SK-N-SH (cell line): Measurements from ENCODE around the gene COL5A2. TPM values are rescaled to one million over a fixed set of nuclear protein-coding genes. Genes with fewer than 3 reads are reported as not detected.

Source experiments
- CTCF ChIA-PET: fragments of 300-600, 350-600 bp; formaldehyde crosslinking; extraction: SDS; loops from one replicate; lab custom pipeline; 2021; lab: Yijun Ruan, JAX
- POLR2A ChIA-PET: fragments of 350-600 bp; sonication (Branson Sonifier 250); formaldehyde crosslinking; extraction: SDS; loops from one replicate; lab custom pipeline; 2020; ENCODE audit warnings: antibody characterized with exemption, inconsistent platforms; lab: Yijun Ruan, JAX
- DNase-seq: peaks from one replicate; pipeline ENCODE4 v3.0.0; 2012
- H2AFZ ChIP-seq: fragments of 200-600 bp; sonication (generic); 2 replicates; pipeline ENCODE4 v1.8.1; 2016; ENCODE audit warnings: antibody characterized with exemption, mild to moderate bottlenecking, low read depth
- H3F3A ChIP-seq: fragments of 200-600 bp; sonication (generic); replicated peaks from 2 replicates; pipeline ENCODE3; 2016; ENCODE audit warnings: antibody characterized with exemption, mild to moderate bottlenecking; ENCODE audit not compliant: insufficient read depth
- H3K27ac ChIP-seq, 2 experiments: fragments of 200-500 bp in 1 of 2; fragments of 200-600 bp in 1 of 2; sonication (Bioruptor generic) in 1 of 2; sonication (generic), shearing (Covaris generic) in 1 of 2; 2 replicates each; pipeline versions ENCODE4 v1.5.1 to v1.6.1; 2014 to 2016; ENCODE audit warnings: low read depth in 2 of 2, inconsistent platforms in 1 of 2, low read length in 1 of 2, mild to moderate bottlenecking in 1 of 2, mixed read lengths in 1 of 2
- H3K27me3 ChIP-seq: fragments of 200-600 bp; sonication (generic), shearing (Covaris generic); 2 replicates; pipeline ENCODE4 v1.6.1; 2016; ENCODE audit warnings: mixed run types; ENCODE audit not compliant: insufficient read depth
- H3K36me3 ChIP-seq, 2 experiments: fragments of 200-500 bp in 1 of 2; fragments of 200-600 bp in 1 of 2; sonication (Bioruptor generic) in 1 of 2; sonication (generic) in 1 of 2; replicated peaks in 1 of 2; 2 replicates each; pipeline versions ENCODE3 to v1.5.1; 2014 to 2016; ENCODE audit warnings: low read length in 1 of 2, mild to moderate bottlenecking in 1 of 2; ENCODE audit not compliant: insufficient read depth in 2 of 2, control insufficient read depth in 1 of 2
- H3K4me1 ChIP-seq, 2 experiments: fragments of 200-500 bp in 1 of 2; fragments of 200-600 bp in 1 of 2; sonication (Bioruptor generic) in 1 of 2; sonication (generic), shearing (Covaris generic) in 1 of 2; 2 replicates each; pipeline versions ENCODE4 v1.5.1 to v1.6.1; 2014 to 2016; ENCODE audit warnings: low read depth in 1 of 2, low read length in 1 of 2, mixed run types in 1 of 2; ENCODE audit not compliant: insufficient read depth in 2 of 2, control insufficient read depth in 1 of 2
- H3K4me2 ChIP-seq: fragments of 200-600 bp; sonication (generic), shearing (Covaris generic); 2 replicates; pipeline ENCODE4 v1.6.1; 2017; ENCODE audit warnings: mixed run types
- H3K4me3 ChIP-seq, 2 experiments: fragments of 200-500 bp in 1 of 2; fragments of 200-600 bp in 1 of 2; sonication (Bioruptor generic) in 1 of 2; sonication (generic), shearing (Covaris generic) in 1 of 2; 2 replicates each; pipeline versions ENCODE4 v1.5.1 to v1.8.1; 2014 to 2016; ENCODE audit warnings: low read depth in 2 of 2, inconsistent platforms in 1 of 2, low read length in 1 of 2, mild to moderate bottlenecking in 1 of 2, mixed read lengths in 1 of 2, moderate library complexity in 1 of 2
- H3K79me2 ChIP-seq: fragments of 200-600 bp; sonication (generic); 2 replicates; pipeline ENCODE4 v1.8.1; 2017; ENCODE audit warnings: mild to moderate bottlenecking; ENCODE audit not compliant: insufficient read depth
- H3K9ac ChIP-seq: fragments of 200-600 bp; sonication (generic); 2 replicates; pipeline ENCODE4 v1.6.1; 2017; ENCODE audit warnings: mixed run types
- H3K9me2 ChIP-seq: fragments of 200-600 bp; sonication (generic); 2 replicates; pipeline ENCODE4 v1.6.1; 2017; ENCODE audit warnings: mixed run types
- H3K9me3 ChIP-seq: fragments of 200-600 bp; sonication (generic); 2 replicates; pipeline ENCODE4 v1.6.1; 2017; ENCODE audit warnings: mixed run types, mild to moderate bottlenecking, moderate library complexity
- H4K20me1 ChIP-seq: fragments of 200-600 bp; sonication (generic); 2 replicates; pipeline ENCODE4 v1.6.1; 2017; ENCODE audit warnings: mild to moderate bottlenecking, mixed run types; ENCODE audit not compliant: insufficient read depth
- ELF1 ChIP-seq: IDR thresholded peaks from 2 replicates; pipeline ENCODE4 v1.4.0; 2012
- EP300 ChIP-seq, 2 experiments: IDR thresholded peaks; 2 replicates each; pipeline versions ENCODE4 v1.4.0 to v1.6.1; 2012; ENCODE audit warnings: borderline replicate concordance in 1 of 2, low read depth in 1 of 2, low read length in 1 of 2
- EZH2phosphoT487 ChIP-seq: fragments of 200-600 bp; sonication (generic); IDR thresholded peaks from 2 replicates; pipeline ENCODE4 v1.6.1; 2017; ENCODE audit warnings: low read depth, mixed run types, mild to moderate bottlenecking, antibody characterized with exemption, moderate library complexity, borderline replicate concordance
- MAX ChIP-seq: IDR thresholded peaks from 2 replicates; pipeline ENCODE4 v1.4.0; 2012; ENCODE audit warnings: low read depth
- MXI1 ChIP-seq: IDR thresholded peaks from 2 replicates; pipeline ENCODE4 v1.6.1; 2012; ENCODE audit warnings: mild to moderate bottlenecking, low read depth, low read length, improper control_type of control experiment
- POLR2AphosphoS5 ChIP-seq: IDR thresholded peaks from 2 replicates; pipeline ENCODE4 v1.6.1; 2012; ENCODE audit warnings: low read depth, low read length
- REST ChIP-seq: IDR thresholded peaks from 2 replicates; pipeline ENCODE4 v1.6.1; 2012; ENCODE audit warnings: mild to moderate bottlenecking, low read depth, low read length, moderate library complexity
- RXRA ChIP-seq: IDR thresholded peaks from 2 replicates; pipeline ENCODE4 v1.4.0; 2012; ENCODE audit warnings: low read depth, mild to moderate bottlenecking, borderline replicate concordance
- TCF12 ChIP-seq: IDR thresholded peaks from 2 replicates; pipeline ENCODE4 v1.4.0; 2012
- USF2 ChIP-seq: fragments of 150-350 bp; IDR thresholded peaks from 2 replicates; pipeline ENCODE4 v1.6.1; 2017; ENCODE audit warnings: antibody characterized with exemption, low read length, low read depth, borderline replicate concordance
- YY1 ChIP-seq: IDR thresholded peaks from 2 replicates; pipeline ENCODE4 v1.4.0; 2012; ENCODE audit warnings: low read depth, mild to moderate bottlenecking
- WGBS: methylation state at CpG from one replicate; pipeline ENCODE4 v1.1.6; 2017; ENCODE audit warnings: low lambda C conversion rate; 5-methylcytosine and 5-hydroxymethylcytosine counted together
- polyA plus RNA-seq, 3 experiments: library from polyadenylated mRNA; depleted of rRNA; stranded (reverse); fragments of >200 nt; gene quantifications; 2 replicates each; pipeline ENCODE4 v1.2.3, GENCODE V29; 2012

The COL5A2 gene
- polyA plus RNA-seq, 1 of the 3 experiments (the other 2 are of a cell fraction) = 20.4 TPM

- POLR2A ChIA-PET = no interaction called here
These were observed 86.6 kb downstream of the COL5A2 start for GRCh38 chr2:189092936-189093335.

DNA sequence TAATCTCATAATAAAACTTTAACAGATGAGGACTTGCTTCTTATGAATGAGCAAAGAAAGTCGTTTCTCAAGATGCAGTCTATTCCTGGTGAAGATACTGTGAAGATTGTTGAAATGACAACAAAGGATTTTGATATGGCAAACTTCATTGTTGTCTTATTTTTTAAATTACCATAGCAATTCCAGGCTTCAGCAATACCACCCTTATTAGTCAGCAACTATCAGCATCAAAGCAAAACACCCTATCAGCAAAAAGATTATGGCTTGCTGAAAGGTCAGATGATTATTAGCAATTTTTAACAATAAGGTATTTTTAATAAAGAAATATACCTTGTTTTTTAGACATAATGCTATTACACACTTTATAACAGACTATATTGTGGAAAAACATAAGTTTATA, 88.3 kb downstream of the COL5A2 start:
- ChIA-PET CTCF (no interaction called here), POLR2A (no interaction called here)
- H3K27ac ChIP-seq = peak overlapping the region in 1 of 2 experiments; percentile 80; a peak in 2 of 4 replicates
- no peaks in the 10 kb centered on the region for H3K9me2 ChIP-seq
- 91% methylated on average over 1 of the region's 1 CpG for WGBS
- no peak for DNase-seq
- H2AFZ ChIP-seq = no peak overlapping the region
- H3K4me2 ChIP-seq = no peak overlapping the region
- no peak overlapping the region for H3K4me3 ChIP-seq
- H3K79me2 ChIP-seq = no peaks in the 10 kb centered on the region
- H3F3A ChIP-seq = peaks cover 37% of the 10 kb centered on the region
- H4K20me1 ChIP-seq = no peaks in the 10 kb centered on the region
- no peak for TF ChIP-seq USF2
- TF ChIP-seq EP300 (IDR thresholded peaks at IDR 0.05; ENCODE audit: borderline replicate concordance in 1 of 2, low read depth in 1 of 2, low read length in 1 of 2) = no peak
- no peak for TF ChIP-seq EZH2phosphoT487
- no peak for TF ChIP-seq TCF12
- no peak for TF ChIP-seq POLR2AphosphoS5
- TF ChIP-seq REST = no peak
- TF ChIP-seq MAX = no peak
- no peak for TF ChIP-seq RXRA
- no peaks in the 10 kb centered on the region for H3K27me3 ChIP-seq
- H3K4me1 ChIP-seq = peaks cover 6 to 11% of the 10 kb centered on the region in 2 experiments
- H3K36me3 ChIP-seq = peaks cover 3 to 4% of the 10 kb centered on the region in 2 experiments
- H3K9ac ChIP-seq = no peak overlapping the region; the same call in 1 of the 2 replicates
- no peaks in the 10 kb centered on the region for H3K9me3 ChIP-seq

More at GRCh38 chr2:189092936-189093335, 86.6 kb downstream of the COL5A2 start:
- peak overlapping the region; percentile 48; the same call in 1 of the 2 replicates for H2AFZ ChIP-seq
- H3K79me2 ChIP-seq = no peaks in the 10 kb centered on the region
- H3K9ac ChIP-seq = peak overlapping the region; percentile 32; the same call in 1 of the 2 replicates
- no peaks in the 10 kb centered on the region for H4K20me1 ChIP-seq
- peaks cover 37% of the 10 kb centered on the region for H3F3A ChIP-seq
- no peaks in the 10 kb centered on the region for H3K27me3 ChIP-seq
- TF ChIP-seq USF2 (no peak), TCF12 (no peak), EP300 (IDR thresholded peaks at IDR 0.05; ENCODE audit: borderline replicate concordance in 1 of 2, low read depth in 1 of 2, low read length in 1 of 2) (no peak), MAX (no peak), YY1 (no peak), ELF1 (no peak), MXI1 (no peak)
- peak overlapping the region; percentile 72 to 80 for H3K27ac ChIP-seq
- DNase-seq = no peak
- no peak overlapping the region; the same call in 1 of the 2 replicates for H3K4me2 ChIP-seq
- WGBS = 81% methylated on average over 2 of the region's 2 CpGs
- H3K36me3 ChIP-seq = peaks cover 2 to 3% of the 10 kb centered on the region in 2 experiments
- no peak overlapping the region for H3K4me3 ChIP-seq
- peaks cover 6 to 17% of the 10 kb centered on the region in 2 experiments for H3K4me1 ChIP-seq
- H3K9me3 ChIP-seq = no peaks in the 10 kb centered on the region
- no peaks in the 10 kb centered on the region for H3K9me2 ChIP-seq
- CTCF ChIA-PET = interaction anchor here (1.2 to 3.7 kb wide), 8 partner anchors 10 to 319 kb away, joined by 3 to 24 read pairs (median 9); no protein-coding TSS in a partner anchor
